GM19023 (cell line): ENCODE results near the gene IQCM.

ENCODE experiments used
- ATAC-seq: cut with Tn5 transposase; IDR thresholded peaks from one replicate; pipeline ENCODE4 v1.9.1; 2021; ENCODE audit warnings: mild to moderate bottlenecking, moderate library complexity; ENCODE audit not compliant: unreplicated experiment

IQCM gene

GRCh38 chr4:149781150-149781549, 34.5 kb downstream of the IQCM start:
- no peak for ATAC-seq

- no peak for ATAC-seq
Observed at GRCh38 chr4:149768477-149768876, 47.2 kb downstream of the IQCM start.

- ATAC-seq = no peak
Observed at GRCh38 chr4:149766135-149766534, 49.5 kb downstream of the IQCM start.

GRCh38 chr4:149765630-149766029, 50.0 kb downstream of the IQCM start:
- no peak for ATAC-seq

- ATAC-seq = no peak
Observed at GRCh38 chr4:149755969-149756368, 59.7 kb downstream of the IQCM start.

- ATAC-seq = no peak
Observed at GRCh38 chr4:149754526-149754925, 61.1 kb downstream of the IQCM start.

GRCh38 chr4:149752729-149753128, 62.9 kb downstream of the IQCM start:
- no peak for ATAC-seq

GRCh38 chr4:149751174-149751573, 64.5 kb downstream of the IQCM start:
- ATAC-seq = no peak

GRCh38 chr4:149749784-149750183, 65.9 kb downstream of the IQCM start:
- ATAC-seq = no peak

GRCh38 chr4:149747646-149748045, 68.0 kb downstream of the IQCM start:
- ATAC-seq = no peak

- ATAC-seq = no peak
Observed at GRCh38 chr4:149746276-149746675, 69.4 kb downstream of the IQCM start.

GRCh38 chr4:149741186-149741831, 74.3 kb downstream of the IQCM start:
- ATAC-seq = no peak

GRCh38 chr4:149738156-149738555, 77.5 kb downstream of the IQCM start:
- no peak for ATAC-seq

GRCh38 chr4:149735796-149736195, 79.8 kb downstream of the IQCM start:
- no peak for ATAC-seq

- ATAC-seq = no peak
Observed at GRCh38 chr4:149728444-149728843, 87.2 kb downstream of the IQCM start.

- ATAC-seq = no peak
Observed at GRCh38 chr4:149727663-149728062, 88.0 kb downstream of the IQCM start.

GRCh38 chr4:149723065-149723464, 92.6 kb downstream of the IQCM start:
- ATAC-seq = no peak

- ATAC-seq = no peak
Observed at GRCh38 chr4:149719806-149720205, 95.8 kb downstream of the IQCM start.

GRCh38 chr4:149719357-149719756, 96.3 kb downstream of the IQCM start:
- ATAC-seq = no peak

GRCh38 chr4:149718500-149718899, 97.1 kb downstream of the IQCM start:
- no peak for ATAC-seq

- no peak for ATAC-seq
Observed at GRCh38 chr4:149716728-149717127, 98.9 kb downstream of the IQCM start.

- no peak for ATAC-seq
Observed at GRCh38 chr4:149715822-149716585, 99.6 kb downstream of the IQCM start.

GRCh38 chr4:149713031-149713430, 102.6 kb downstream of the IQCM start:
- ATAC-seq = no peak
